Hippocampal formation (tissue), 2 donors: ENCODE data around the gene PTPRN2.
A peak's percentile ranks its signal among the peaks of the same experiment; 100 is the strongest.

Experiments
- DNase-seq, 2 donors: peaks; one replicate each; lab custom pipeline; 2025; lab: John Stamatoyannopoulos, UW

The PTPRN2 gene

DNA sequence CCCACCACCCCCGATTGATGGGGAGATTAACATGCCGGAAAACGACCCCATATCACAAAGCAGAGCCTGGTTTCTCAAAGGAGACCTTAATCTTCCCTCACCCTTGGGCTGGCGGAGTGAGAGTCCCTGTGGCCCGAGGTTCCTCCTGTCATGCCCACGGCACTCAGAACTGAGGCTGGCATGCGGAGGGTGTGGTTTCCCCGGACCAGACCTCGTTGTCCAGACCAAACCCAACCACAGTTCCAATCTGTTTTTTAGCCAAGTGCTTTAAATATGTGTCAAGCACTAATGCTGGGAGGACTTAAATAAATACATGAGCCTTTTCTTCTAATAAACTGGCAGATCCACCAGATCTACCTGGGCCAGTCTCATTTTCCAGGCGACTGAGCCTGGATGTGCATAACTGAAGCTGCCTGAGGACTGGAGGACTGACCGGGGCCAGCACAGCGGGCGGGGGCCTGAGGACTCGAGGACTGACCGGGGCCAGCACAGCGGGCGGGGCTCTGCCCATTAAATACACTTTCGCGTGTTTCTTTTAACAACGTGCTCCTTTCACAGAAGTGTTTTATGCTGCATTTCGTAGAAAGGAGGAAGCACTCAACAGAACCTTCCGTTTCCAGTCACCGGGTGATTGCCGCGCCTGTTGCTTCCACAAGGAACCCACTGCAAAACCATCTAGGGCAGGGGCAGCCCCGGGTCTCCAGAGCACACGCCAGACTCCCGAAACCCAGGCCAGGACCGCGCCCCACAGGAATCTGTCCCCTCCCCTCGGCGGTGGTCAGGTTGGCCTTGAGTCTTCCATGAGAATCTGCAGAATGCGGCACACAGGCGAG is 334.6 kb downstream of the PTPRN2 start:
- no peak for DNase-seq

DNA sequence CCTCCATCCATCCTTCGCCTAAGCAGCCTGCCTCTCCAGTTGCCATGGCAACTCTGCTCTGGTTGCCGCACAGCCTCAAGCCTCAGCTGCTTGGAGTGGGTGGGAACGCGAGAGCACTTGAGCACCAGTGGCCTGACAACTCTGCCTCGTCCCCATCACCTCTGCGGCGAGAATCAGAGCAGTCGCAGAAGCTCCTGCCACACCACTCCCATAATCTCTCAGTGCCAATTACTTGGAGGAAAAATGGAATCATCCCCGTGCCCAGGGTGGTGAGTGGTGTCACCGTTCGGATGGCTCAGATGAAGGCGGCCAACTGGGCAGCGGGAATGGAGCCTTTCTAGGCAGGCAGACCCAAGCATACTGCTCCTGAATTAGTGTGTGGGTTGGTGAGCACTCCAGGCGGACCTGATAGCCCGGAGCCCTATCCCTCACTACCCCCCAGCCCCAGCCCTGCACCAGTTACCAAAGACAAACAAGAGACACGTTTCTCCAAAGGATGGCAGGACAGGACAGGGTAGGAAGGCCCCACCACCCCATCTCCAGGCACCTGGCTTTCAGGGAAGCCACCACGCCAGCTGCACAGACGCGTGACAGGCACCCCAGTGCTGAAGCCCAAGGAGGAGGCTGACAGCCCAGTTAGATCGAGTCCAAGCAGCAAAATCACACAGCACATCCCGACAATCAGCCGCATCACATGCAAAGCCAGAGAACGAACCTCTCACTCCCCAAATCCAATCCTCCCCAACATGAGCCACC is 335.4 kb downstream of the PTPRN2 start:
- peak in 1 of 2 donors; percentile 35 for DNase-seq

DNA sequence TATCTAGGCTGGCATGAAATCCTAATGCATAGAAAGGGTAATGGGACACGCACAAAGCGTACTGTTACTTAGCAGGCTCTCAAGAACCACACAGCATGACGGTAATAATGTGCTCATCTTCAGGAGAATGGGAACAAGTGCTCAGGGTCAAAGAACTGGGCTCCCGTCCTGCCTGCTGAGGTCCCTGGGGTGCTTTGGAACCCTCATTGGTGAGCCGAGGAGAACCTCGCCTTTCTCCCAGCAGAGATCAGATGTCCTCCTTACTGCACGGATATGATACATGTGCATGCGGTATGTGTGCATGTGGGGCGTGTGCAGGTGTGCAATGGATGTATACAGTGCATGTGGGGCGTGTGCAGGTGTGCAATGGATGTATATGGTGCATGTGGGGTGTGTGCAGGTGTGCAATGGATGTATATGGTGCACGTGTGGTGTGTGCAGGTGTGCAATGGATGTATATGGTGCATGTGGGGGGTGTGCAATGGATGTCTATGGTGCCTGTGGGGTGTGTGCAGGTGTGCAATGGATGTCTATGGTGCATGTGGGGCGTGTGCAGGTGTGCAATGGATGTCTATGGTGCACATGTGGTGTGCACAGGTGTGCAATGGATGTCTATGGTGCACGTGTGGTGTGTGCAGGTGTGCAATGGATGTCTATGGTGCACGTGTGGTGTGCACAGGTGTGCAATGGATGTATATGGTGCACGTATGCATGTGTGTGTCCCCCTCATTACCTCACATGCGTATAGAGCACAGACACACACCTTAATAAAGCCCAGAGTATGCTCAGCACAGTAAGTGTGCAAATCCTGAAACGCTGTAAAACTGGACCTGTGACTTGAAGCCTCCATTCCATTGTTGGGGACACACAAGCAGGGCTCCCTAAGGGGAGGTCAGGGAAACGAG is 336.3 kb downstream of the PTPRN2 start:
- no peak for DNase-seq

DNA sequence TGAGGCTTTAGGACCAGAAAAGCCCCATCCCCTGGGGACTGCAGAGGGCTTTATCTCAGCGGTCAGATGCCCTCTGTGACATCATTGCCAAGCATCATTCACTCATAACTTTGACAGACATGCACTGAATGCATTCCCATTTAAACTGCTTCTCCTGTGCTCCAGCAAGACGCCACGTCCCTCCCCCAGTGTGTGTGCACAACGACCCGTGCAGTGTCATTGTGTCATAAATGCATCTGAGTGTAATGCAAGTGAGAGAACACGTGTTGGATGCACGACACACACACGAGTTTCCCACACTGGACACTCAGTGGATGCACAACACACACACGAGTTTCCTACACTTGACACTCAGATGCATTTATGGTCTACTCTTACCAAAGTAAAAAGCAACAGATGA is 337.9 kb downstream of the PTPRN2 start:
- DNase-seq: no peak

DNA sequence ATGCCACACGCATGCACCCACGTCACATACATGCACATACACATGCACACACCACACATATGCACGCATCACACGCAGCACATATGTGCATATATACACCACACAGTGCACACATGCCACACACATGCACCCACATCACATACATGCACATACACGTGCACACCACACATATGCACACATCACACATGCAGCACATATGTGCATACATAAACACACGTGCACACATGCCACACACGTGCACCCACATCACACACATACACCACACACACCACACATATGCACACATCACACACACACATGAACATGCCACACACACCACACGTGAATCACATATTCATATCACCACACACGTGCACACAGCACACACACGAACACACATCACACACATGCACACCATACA is 338.8 kb downstream of the PTPRN2 start:
- no peak for DNase-seq

DNA sequence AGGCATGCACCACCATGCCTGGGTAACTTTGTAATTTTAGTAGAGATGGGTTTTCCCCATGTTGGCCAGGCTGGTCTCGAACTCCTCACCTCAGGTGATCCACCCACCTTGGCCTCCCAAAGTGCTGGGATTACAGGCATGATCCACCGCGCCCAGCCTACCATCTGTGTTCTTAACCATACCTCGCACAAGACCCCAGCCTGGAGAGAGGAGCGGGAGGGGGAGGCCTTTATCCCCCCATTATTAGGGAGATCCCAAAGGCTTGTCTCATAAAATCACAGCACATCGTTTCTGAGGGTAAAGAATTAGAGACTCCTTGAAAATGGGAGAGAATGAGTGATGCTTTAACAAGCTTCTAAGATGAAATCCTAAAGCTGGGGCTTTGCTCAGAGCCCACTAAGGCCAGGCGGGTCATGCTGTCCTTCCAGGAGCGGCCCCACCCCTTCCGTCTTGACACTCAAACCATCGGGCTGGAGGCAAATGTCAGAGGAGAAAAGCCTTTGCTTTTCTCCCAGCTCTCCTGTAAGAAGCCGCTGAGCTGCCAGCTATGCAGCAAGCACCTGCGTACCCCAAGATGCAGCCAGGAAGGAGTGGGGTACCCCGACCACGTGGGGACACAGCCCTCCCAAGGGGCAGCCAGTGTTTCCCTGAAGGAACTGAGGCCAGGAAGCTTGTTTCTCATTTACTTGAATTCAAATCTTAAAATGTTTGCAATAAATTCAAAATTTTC is 339.7 kb downstream of the PTPRN2 start:
- DNase-seq: no peak

DNA sequence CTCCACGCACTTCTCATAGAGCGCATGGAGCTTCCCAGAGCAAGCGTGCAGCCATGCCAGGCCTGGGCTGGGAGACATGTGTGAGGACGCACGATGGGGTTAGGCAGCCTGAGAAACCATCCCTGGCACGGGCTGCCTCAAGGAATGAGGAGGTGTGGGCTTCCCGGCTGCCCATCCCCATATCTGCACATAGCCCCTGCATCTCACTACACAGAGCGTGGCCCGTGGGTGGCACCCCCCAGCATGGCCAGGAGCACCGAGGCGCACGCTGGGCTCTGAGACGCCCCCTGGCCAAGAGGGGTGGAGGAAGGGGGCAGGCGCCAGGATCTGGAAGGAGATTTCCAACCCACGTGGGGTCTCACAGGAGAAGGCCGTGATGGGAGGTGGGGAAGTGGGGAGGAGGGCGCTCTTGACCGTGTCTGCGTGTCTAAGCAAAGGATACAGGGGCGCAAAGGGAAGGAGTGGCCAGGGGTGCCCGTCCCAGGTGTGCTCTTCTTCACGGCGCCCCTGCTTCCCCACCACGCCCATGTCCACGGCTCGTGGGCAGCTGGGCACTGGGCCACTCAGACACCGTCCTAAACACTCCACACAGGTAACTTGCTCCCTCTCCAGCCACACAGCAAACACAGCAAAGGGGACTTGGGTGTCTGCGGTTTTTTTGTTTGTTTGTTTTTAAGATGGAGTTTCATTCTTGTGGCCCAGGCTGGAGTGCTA is 340.5 kb downstream of the PTPRN2 start:
- DNase-seq: no peak

DNA sequence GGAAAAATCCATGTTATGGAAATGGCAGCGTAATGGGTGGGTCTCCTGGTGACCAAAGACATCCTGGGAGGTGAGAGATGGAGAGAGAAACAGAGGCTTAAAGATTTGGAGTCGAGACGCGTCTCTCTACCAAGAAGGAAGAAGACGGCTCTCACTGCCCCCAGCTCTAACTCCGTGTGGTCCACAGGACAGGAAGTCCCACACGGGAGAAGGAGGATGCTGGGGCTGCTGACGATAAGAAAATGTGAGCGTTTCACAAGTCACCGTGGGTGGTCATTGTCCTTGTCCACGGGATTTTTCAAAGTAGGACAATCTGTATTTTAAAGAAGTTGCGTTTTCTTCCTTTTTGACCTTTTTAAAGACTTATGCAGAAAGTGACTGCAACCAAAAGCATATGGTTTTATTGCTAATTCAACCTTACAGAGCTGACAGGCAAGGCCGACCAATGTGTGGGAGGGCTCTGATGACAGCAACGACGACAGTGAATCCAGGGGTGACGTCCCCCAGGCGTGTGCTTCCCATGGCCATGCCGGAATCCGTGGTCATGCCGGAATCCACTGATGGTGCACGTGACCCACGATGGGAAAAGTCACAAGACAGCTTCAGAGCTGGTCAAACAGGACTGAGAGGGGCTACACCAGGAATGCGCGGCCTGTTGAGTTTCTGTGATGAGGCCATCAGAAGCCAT is 341.2 kb downstream of the PTPRN2 start:
- DNase-seq: no peak

DNA sequence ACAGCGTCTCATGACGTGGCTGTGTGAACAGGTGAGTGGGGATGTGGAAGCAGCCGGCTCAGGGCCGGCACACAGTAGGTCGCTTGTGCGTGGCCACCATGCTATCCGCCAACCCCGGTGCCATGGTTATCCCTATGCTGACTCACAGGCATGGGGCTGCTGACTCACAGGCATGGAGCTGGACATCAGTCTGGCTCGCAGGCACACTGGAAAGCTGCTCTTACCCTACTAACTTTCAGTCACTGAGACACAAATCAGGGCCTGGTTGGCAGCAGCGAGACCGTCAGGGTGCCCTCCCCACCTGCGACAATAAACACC is 341.9 kb downstream of the PTPRN2 start:
- DNase-seq: no peak

DNA sequence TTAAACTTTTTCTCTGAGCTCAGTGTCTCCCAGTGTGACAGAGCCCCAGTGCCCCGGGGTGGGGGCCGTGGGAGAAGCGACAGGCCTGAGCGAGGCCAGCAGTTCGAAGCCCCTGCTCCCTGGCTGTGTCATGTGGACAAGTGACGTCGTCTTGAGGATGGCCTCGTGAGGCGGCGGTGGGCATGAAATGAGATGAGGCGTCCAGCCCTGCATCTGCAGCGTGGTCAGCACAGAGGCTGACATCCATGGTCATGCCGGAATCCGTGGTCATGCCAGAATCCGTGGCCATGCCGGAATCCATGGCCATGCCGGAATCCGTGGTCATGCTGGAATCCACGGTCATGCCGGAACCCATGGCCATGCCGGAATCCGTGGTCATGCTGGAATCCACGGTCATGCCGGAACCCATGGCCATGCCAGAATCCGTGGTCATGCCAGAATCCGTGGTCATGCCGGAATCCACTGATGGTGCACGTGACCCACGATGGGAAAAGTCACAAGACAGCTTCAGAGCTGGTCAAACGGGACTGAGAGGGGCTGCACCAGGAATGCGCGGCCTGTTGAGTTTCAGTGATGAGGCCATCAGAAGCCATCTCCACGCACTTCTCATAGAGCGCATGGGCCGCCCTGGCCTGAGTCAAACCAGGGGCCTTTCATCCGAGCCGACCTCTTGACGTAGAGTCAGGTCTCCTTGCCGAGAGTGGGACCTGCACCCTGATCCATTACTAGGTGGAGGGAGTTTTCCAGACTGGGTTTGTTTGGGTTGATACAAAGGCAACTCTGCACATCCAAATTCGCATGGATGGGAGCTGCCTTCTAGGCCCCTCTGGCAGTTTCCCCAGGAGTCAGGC is 342.5 kb downstream of the PTPRN2 start:
- no peak for DNase-seq

DNA sequence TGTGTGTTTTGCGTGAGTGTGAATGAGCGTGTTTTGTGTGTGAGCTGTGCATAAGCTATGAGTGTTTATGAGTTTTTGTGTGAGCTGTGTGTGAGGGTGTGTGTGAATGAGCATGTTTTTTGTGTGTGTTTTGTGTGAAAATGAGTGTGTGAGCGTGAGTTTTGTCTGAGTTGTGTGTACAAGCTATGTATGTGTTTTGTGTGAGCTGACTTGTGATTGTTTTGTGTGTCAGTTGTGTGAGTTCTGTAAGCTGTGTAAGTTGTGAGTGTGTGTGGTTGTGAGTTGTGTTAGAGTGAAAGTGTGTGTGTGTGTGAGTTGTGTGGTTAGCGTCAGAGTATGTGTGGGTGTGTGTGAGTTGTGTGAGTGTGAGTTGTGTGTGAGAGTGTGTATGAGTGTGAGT is 343.2 kb downstream of the PTPRN2 start:
- no peak for DNase-seq

DNA sequence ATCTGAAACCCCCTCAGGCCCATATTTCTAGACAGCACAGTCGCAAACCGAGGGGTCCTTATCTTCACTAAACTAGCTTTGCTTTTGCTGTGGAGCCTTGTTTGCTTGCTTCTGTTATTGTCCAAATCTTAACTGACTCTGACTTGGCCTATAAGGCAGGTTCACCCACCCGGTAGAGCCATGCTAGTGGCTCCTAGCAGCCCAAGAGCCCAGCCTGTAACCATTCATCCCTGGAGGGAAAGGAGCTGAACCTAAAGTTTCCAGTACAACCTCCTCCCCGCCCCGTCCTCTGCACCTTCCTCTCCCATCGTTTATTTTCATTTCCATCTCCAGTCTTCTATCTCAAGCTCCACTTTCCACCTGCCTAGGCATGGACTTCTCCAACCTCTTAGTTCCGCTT is 345.7 kb downstream of the PTPRN2 start:
- no peak for DNase-seq

DNA sequence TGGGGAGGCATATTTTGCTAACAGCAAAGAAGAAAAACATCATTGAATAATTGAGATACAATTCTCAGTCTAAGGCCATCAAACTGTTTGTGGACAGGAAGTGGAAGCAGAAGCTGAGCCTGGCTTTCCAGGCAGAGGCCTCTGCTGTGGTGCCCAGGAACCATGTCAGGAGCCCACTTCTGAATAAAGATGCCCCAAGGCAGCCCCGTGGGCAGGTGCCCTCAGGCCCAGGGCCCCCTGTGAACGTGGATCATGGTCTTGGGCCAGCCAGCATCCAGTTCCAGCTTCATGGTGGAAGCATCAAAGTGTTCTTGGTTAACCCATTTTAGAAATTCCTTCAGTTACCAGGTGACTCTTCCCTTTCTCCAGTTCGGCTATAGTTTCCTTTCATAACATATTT is 346.8 kb downstream of the PTPRN2 start:
- DNase-seq: no peak

DNA sequence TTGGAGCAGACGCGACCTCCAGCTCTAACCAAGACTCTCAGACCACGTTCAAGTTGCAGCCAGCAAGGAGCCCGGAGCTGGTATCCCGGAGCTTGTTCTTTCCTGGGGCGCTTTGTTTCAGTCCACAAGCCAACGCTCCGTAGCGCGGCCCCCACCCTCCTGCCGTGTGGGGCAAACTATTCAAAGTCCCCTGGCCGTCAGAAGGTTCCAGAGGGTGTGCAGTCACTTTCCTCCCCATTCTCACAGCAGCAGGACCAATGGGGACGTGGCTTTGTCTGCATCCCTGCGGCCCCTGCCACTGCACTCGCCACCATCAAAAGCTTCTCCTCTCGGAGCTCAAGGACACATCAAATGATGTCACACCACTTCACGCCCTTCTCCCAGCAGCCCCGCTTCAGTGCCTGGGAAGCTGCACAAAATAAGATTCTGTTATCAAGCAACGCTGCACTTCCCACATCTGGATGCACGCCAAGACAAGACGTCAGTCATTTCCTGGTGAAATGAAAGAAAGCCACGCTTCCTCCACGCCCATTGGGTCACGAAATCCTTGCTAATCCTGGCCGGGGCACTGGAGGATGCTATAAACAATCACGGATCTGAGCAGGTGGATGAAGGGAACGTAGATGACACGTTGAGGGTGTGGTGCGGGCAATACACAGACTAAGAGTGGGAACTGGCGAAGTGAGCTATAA is 348.2 kb downstream of the PTPRN2 start:
- DNase-seq: peak in 1 of 2 donors; percentile 14

DNA sequence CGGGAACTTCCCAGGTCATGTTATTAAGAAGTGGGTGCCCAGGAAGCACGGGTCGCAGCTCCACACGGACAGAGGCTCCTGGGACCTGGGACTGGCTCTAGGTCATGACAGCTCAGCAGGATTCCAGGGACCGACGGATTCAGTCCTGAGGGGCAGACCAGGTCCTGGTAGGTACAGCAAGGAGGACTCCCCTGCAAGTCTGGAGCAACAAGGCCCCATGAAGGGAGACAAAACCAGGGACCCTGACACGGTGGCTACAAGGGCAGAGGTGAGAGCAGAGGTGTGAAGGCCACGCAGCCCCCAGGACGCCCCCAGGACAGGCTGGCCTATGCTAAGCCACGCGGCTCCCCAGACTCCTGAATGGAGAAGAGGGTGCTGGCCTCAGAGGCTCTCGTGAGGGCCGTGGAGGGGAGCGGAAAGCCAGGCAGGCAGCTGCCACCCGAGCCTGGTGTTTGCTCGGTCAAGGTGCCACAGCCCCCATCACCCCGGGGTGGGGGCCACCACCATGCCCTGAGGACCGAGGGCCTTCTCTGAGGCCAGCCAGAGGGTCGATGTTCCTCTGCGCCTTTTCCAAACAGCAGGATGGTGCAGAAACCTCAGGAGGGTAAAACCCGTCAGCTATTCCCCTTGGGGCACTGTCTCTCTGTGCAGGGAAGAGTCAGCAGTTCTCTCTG is 348.9 kb downstream of the PTPRN2 start:
- DNase-seq: no peak

DNA sequence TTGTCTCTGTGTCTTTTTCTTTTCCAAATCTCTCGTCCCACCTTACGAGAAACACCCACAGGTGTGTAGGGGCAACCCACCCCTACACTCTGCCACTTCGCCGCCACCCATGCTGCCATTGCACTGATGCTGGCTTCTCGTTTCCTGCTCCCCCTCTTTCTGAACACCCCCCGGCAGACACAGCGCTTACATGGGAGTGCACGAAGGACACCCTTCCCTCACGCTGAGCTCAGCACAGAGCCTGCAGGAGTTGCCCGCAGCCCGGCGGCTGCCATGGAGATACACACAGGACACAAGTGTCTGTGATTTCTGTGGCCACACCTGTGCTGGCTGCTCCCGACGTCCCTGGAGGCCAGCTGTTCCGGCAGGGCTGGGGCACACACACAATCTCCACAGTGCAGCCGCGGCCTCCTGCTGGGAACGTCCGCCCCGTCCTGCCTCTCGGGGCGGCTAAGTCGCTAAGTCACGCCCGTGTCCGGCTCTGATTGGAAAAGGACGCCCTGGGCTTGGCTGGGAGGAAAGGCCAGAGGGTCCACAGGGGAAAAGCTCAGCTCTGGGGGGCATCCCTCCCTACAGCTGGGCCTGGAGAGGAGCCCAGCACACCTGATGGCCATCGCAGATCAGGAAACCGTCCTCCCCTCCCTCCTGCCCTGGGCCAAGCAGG is 349.8 kb downstream of the PTPRN2 start:
- no peak for DNase-seq

DNA sequence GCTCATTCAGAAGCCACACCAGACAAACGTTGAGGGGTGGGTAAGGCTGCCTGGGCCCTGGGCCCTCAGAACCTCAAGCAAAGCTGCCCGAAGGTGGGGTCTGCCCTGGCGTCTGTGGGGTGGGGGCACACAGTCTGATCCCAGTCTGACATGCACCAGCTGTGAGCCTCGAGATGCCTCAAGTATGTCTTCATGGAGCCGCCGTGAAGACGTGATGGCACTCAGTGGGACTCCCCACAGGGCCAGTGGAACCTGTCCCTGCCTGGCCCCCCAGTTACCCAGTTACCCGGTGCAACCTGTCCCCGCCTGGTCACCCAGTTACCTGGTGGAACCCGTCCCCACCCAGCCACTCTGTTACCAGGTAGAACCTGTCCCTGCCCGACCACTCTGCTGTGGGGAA is 351.2 kb downstream of the PTPRN2 start:
- DNase-seq: no peak

DNA sequence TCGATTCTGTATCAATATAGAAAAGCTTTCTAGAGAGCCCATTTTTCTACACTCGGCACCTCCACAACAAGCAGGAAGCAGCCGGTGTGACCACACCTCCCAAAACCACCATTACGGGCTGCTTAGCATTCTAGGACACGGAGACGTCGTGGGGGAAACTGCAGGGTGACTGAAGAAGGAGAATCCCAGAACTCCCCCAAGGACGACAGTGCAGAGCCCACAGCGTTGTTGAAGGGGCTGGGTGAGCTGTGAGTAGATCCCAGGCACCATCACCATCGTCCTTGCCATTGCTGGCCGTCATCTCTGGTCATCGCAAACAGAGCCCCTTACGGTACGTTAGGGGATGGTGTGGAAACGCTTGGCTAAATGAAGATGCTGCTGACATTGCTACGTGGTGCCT is 351.8 kb downstream of the PTPRN2 start:
- DNase-seq: no peak
